Gastrocnemius medialis (tissue), 4 donors: ENCODE data around the gene NHLRC4. TPM values are rescaled to one million over a fixed set of nuclear protein-coding genes. Genes with fewer than 3 reads are reported as not detected.

Experiments
- ATAC-seq, 2 donors: fragments of 150-250 bp; one replicate each; pipeline ENCODE4 v1.9.1; 2016
- DNase-seq, 2 donors: peaks; one replicate each; pipeline ENCODE4 v3.0.0-alpha.2; 2019
- H3K27ac ChIP-seq, 4 donors: fragments of 200-600 bp; sonication (generic); 1 replicate in 1 of 4; 2 replicates in 3 of 4; pipeline ENCODE4 v1.5.1; 2016 to 2018; ENCODE audit warnings: mild to moderate bottlenecking in 2 of 4, moderate library complexity in 1 of 4
- H3K27me3 ChIP-seq, 3 donors: fragments of 200-600 bp; sonication (generic) in 2 of 3; 1 replicate in 1 of 3; 2 replicates in 2 of 3; pipeline versions ENCODE4 v1.5.1 to v1.6.0; 2016 to 2019; ENCODE audit warnings: mild to moderate bottlenecking in 1 of 3, moderate library complexity in 1 of 3
- H3K36me3 ChIP-seq, 2 donors: fragments of 200-600 bp; sonication (generic) in 1 of 2; one replicate each; pipeline ENCODE4 v1.5.1; 2017 to 2018
- H3K4me1 ChIP-seq, 2 donors: fragments of 200-600 bp; sonication (generic) in 1 of 2; one replicate each; pipeline ENCODE4 v1.5.1; 2016 to 2017; ENCODE audit warnings: mild to moderate bottlenecking in 2 of 2
- H3K4me3 ChIP-seq, 4 donors: fragments of 200-600 bp; sonication (generic) in 3 of 4; 1 replicate in 1 of 4; 2 replicates in 3 of 4; pipeline ENCODE4 v1.5.1; 2016 to 2019; ENCODE audit warnings: mild to moderate bottlenecking in 2 of 4
- H3K9me3 ChIP-seq, 3 donors: fragments of 200-600 bp; sonication (generic) in 2 of 3; 1 replicate in 1 of 3; 2 replicates in 2 of 3; pipeline ENCODE4 v1.5.1; 2016 to 2019
- CTCF ChIP-seq, 5 experiments: fragments of 450-650 bp in 3 of 5; fragments of 200-600 bp in 2 of 5; sonication (generic) in 2 of 5; IDR thresholded peaks in 4 of 5; conservative IDR thresholded peaks in 1 of 5; 1 replicate in 4 of 5; 2 replicates in 1 of 5; pipeline ENCODE4 v1.5.1; 2016 to 2019; ENCODE audit warnings: antibody characterized with exemption in 5 of 5, mild to moderate bottlenecking in 3 of 5, moderate library complexity in 3 of 5
- POLR2A ChIP-seq, 2 donors: fragments of 450-650 bp; IDR thresholded peaks; one replicate each; pipeline ENCODE4 v1.6.1; 2017; ENCODE audit warnings: antibody characterized with exemption in 2 of 2, mild to moderate bottlenecking in 2 of 2, moderate library complexity in 2 of 2
- in situ Hi-C, 4 donors: fragments of 200-750 bp; cut with MboI; loops; one replicate each; pipeline versions ENCODE4 v1.15.0 to v1.8.0; 2017; ENCODE audit warnings: low sequenced_read_pairs in 4 of 4
- intact Hi-C: fragments of 100-400 bp; cut with DNase I; formaldehyde crosslinking; loops from one replicate; pipeline ENCODE4 v1.15.1; 2023; ENCODE audit warnings: low total_unique reads
- total RNA-seq, 4 donors: library from RNA; depleted of rRNA; stranded (reverse); fragments of >200 nt; gene quantifications; one replicate each; pipeline versions ENCODE4 v1.1.0 to v1.2.3, GENCODE V29; 2016

The NHLRC4 gene
- total RNA-seq, 4 donors from 2014 or later = 0.42 to 0.56 (median 0.48) TPM

DNA sequence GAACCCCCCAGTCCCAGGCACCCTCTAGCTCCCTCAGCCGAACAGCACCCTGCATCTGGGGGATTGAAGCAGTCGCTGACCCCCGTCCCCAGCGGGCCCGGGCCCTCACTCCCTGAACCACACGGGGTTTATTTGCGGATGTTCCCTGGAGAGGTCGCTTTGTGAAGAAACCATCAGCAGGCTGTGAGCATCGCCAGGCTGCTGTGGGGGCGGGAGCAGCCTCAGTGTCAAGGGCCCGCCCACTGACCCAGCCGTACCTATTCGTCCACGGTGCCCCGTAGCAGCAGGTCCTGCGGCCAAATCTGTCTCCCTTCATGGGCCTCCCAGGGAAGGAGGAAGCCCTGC is 16.6 kb downstream of the NHLRC4 start:
- DNase-seq = no peak
- intact Hi-C loops = no loop called here
- Histone ChIP-seq H3K36me3 (no peaks in the 10 kb centered on the region), H3K4me1 (peaks cover 22 to 33% of the 10 kb centered on the region in 2 donors), H3K27me3 (no peaks in the 10 kb centered on the region), H3K4me3 (no peak overlapping the region), H3K9me3 (no peaks in the 10 kb centered on the region), H3K27ac (no peak overlapping the region)
- no peak for TF ChIP-seq POLR2A (IDR thresholded peaks at IDR 0.05)
- TF ChIP-seq CTCF (IDR thresholded peaks at IDR 0.05 in 4 of 5, conservative IDR thresholded peaks at IDR 0.05 in 1 of 5) = no peak
- in situ Hi-C loops = no loop called here
- no peak for ATAC-seq

- DNase-seq = no peak
- intact Hi-C loops = no loop called here
These were observed 17.2 kb downstream of the NHLRC4 start for GRCh38 chr16:583815-584591.

GRCh38 chr16:585351-585750 is 18.5 kb downstream of the NHLRC4 start:
- H3K36me3 ChIP-seq = no peaks in the 10 kb centered on the region
- in situ Hi-C loops = no loop called here

More at GRCh38 chr16:583815-584591, 17.2 kb downstream of the NHLRC4 start:
- H3K36me3 ChIP-seq = no peaks in the 10 kb centered on the region
- in situ Hi-C loops = no loop called here
- no peak overlapping the region for H3K4me3 ChIP-seq
- H3K27ac ChIP-seq = no peak overlapping the region
- no peak for ATAC-seq
- TF ChIP-seq CTCF (IDR thresholded peaks at IDR 0.05 in 4 of 5, conservative IDR thresholded peaks at IDR 0.05 in 1 of 5) (no peak), POLR2A (IDR thresholded peaks at IDR 0.05) (no peak)
- no peaks in the 10 kb centered on the region for H3K9me3 ChIP-seq
- H3K4me1 ChIP-seq = peaks cover 22 to 33% of the 10 kb centered on the region in 2 donors
- H3K27me3 ChIP-seq = no peaks in the 10 kb centered on the region

GRCh38 chr16:586047-586644 is 19.3 kb downstream of the NHLRC4 start:
- in situ Hi-C loops (no loop called here), intact Hi-C loops (no loop called here)
- Histone ChIP-seq H3K36me3 (no peaks in the 10 kb centered on the region), H3K4me3 (no peak overlapping the region), H3K4me1 (peaks cover 28 to 33% of the 10 kb centered on the region in 2 donors), H3K27ac (no peak overlapping the region), H3K9me3 (no peaks in the 10 kb centered on the region), H3K27me3 (no peaks in the 10 kb centered on the region)
- TF ChIP-seq POLR2A (IDR thresholded peaks at IDR 0.05) = no peak
- no peak for ATAC-seq
- DNase-seq = no peak

More at GRCh38 chr16:585351-585750, 18.5 kb downstream of the NHLRC4 start:
- no peak overlapping the region for H3K27ac ChIP-seq
- intact Hi-C loops = no loop called here
- H3K4me1 ChIP-seq = peaks cover 22 to 33% of the 10 kb centered on the region in 2 donors
- DNase-seq = peak in 1 of 2 donors; percentile 65
- no peaks in the 10 kb centered on the region for H3K27me3 ChIP-seq
- no peak overlapping the region for H3K4me3 ChIP-seq
- no peak for TF ChIP-seq POLR2A (IDR thresholded peaks at IDR 0.05)
- TF ChIP-seq CTCF (IDR thresholded peaks at IDR 0.05 in 4 of 5, conservative IDR thresholded peaks at IDR 0.05 in 1 of 5) = no peak
- ATAC-seq = no peak
- no peaks in the 10 kb centered on the region for H3K9me3 ChIP-seq
